Measurements from ENCODE around the gene MZT1.
"Not testable (repeated sequence)": the region's sequence is repeated elsewhere in the genome, so short reads cannot be mapped to it uniquely, and the experiment has no call there.

MZT1 gene

DNA sequence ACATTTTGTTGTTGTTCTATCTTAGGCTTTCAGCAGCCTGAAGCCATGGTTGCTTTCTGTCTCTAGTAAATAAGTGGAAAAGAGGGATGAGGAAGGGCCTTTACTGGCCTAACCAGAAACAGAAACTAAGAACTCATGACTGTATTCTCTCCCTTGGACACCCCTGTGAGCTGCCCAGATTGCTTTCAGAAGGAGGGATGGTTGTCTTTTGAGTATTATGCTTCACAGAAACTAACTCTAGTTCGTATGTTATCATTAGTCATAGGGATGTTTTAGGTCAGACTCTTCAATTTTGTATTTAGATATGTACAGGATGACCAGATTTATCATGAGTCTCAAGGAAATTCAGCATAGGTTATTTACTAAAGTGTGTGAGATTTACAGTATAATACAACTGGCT is 17.8 kb upstream of the MZT1 start:
- TF ChIP-seq, protein P1, sequence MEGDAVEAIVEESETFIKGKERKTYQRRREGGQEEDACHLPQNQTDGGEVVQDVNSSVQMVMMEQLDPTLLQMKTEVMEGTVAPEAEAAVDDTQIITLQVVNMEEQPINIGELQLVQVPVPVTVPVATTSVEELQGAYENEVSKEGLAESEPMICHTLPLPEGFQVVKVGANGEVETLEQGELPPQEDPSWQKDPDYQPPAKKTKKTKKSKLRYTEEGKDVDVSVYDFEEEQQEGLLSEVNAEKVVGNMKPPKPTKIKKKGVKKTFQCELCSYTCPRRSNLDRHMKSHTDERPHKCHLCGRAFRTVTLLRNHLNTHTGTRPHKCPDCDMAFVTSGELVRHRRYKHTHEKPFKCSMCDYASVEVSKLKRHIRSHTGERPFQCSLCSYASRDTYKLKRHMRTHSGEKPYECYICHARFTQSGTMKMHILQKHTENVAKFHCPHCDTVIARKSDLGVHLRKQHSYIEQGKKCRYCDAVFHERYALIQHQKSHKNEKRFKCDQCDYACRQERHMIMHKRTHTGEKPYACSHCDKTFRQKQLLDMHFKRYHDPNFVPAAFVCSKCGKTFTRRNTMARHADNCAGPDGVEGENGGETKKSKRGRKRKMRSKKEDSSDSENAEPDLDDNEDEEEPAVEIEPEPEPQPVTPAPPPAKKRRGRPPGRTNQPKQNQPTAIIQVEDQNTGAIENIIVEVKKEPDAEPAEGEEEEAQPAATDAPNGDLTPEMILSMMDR (IDR thresholded peaks at IDR 0.05; ENCODE audit: low read depth, low read length), result no peak
- DNase-seq (ENCODE audit: extremely low read depth, low read depth), result no peak

DNA sequence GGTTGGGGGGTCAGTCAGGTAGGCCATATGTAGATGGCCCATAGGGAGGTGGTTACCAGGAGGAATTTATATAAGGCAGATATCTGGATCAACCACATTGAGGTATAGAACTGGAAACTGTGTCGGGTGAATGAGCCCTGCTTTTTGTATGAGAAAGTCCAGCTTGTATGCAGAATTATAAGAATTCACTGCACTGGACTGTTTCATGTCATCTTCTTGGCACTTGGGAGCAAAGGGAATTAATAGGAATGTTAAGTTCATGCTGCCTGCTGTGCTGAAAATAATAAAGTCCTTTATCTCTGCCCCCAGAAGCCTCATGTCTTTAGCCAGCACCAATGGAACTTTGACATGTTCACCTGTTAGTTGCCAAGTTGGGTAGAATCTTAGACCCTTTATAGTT is 12.6 kb upstream of the MZT1 start:
- TF ChIP-seq, protein P1 (IDR thresholded peaks at IDR 0.05; ENCODE audit: low read depth, low read length), result no peak
- DNase-seq (ENCODE audit: extremely low read depth, low read depth), result no peak

DNA sequence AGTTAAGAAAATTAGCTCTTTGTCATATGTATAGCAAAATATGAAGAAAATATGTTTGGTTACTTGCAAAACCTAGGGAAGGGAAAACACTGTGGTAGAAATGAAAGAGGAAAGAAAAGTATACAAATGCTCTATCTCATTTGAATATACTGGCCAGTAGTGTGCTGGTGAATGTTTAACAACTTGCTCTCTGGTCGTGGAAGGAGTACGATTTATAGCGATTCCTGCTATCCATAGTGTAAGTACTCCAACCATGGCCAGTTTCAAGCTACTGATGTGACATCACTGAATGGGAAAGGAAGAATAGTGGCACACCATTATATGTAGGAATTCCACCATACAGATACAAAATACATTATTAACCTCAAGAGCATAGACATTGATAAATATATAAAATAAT is 9.6 kb upstream of the MZT1 start:
- no peak for DNase-seq (ENCODE audit: extremely low read depth, low read depth)
- TF ChIP-seq, protein P1 (IDR thresholded peaks at IDR 0.05; ENCODE audit: low read depth, low read length), result no peak

DNA sequence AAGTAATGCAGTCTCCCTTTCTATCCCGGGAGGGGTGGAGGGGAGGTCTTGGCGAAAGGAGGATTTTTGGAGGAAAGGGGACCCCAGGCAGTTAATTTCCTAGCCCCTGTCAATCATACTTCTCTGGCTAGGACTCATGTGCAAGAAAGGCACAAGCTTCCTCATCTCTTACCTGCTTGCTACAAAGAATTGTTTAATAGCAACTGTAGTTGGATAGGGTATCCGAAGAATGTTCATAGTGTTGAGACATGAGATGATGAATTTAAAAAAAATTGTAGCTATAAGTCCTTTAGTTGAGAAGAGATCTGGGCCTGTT is 819 bp upstream of the MZT1 start:
- TF ChIP-seq, protein P1 (IDR thresholded peaks at IDR 0.05; ENCODE audit: low read depth, low read length), result no peak
- DNase-seq (ENCODE audit: extremely low read depth, low read depth), result no peak

DNA sequence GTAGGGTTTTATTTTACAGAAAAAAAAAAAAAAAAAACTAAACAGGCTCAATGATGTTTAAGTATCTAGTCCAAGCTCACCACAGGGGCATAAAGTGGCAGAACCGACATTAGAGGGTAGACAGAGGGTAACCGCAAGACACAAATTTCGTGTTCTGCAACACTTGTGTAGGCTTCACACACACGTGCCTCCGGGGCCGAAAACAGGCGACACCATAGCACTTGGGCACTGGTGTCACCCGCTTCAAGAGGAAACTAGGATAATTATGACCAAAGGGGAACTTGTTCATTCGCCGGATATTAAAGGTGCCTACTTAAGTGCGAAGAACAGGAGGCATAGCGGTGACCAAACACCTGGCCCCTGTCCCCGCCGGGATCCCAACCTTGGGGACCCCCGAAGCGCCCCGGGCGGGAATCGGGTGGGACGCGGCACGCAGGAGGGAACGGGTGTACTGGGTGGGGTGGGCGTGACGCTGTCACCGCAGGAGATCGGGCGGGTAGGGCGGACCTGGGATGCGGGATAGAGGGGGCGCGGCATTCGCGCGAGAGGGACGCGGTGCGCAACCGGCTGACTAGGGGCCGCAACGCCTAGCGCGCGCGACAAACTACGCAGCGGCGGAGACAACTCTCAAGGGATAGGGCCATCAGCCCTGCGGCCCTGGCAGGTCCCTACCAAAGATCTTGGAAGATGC is 558 bp downstream of the MZT1 start:
- no peak for DNase-seq (ENCODE audit: extremely low read depth, low read depth)
- TF ChIP-seq, protein P1 (IDR thresholded peaks at IDR 0.05; ENCODE audit: low read depth, low read length), result no peak

DNA sequence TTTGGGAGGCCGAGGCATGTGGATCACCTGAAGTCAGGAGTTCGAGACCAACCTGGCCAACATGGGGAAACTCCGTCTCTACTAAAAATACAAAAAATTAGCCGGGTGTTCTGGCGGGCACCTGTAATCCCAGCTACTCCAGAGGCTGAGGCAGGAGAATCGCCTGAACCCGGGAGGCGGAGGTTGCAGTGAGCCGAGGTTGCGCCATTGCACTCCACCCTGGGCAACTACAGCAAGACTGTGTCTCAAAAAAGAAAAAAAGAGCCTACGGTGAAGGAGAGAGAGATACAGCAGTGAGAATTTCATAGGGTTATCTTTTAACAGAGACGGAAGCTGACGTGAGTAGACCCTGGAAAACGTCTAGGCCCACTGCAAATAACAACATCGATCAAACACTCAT is 1.2 kb downstream of the MZT1 start:
- not testable (repeated sequence) for DNase-seq (ENCODE audit: extremely low read depth, low read depth)

DNA sequence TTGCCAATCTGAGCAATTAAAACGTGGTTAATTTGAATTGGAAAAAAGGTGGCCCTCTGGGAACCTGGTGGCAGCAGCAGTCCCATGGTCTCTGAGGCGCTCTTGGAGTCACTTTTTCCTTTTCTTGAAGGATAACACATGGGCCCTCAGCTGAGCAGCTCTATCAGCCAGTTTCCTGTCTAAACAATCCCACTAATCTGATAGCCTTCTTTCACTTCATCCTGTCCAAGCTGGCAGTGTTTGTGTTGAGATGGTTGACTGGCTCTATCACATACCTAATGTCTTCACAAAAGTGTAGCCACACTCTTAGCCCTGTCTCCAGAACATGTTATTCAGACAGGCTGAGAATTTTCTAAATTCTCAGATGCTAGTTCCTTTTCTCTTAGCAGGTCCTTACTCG is 10.7 kb downstream of the MZT1 start:
- TF ChIP-seq, protein P1 (IDR thresholded peaks at IDR 0.05; ENCODE audit: low read depth, low read length), result no peak
- no peak for DNase-seq (ENCODE audit: extremely low read depth, low read depth)

DNA sequence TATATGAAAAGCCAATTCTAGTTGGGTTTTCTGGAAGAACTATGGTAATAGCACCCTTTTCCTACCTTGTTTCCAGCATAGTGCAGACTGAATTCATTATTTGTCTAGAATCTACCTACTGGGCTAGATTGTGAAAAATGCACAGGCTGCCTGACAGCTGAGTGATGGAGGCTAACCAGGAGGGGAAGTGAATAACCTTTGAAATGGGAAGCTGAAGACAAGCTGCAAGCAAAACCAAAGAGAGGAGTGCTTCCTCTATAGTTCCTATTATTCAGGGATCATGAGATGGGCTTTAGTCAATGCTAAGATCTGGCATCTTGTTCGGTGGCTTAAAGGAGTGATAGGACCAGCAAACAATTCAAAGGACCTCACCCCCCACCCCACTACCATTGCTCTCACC is 26.9 kb downstream of the MZT1 start:
- no peak for DNase-seq (ENCODE audit: extremely low read depth, low read depth)
- TF ChIP-seq, protein P1 (IDR thresholded peaks at IDR 0.05; ENCODE audit: low read depth, low read length), result no peak
